22Rv1 (cell line): ENCODE measurements around the gene XPO5.

Experiments
- ZFX ChIP-seq: fragments of 450-650 bp; IDR thresholded peaks from 2 replicates; pipeline ENCODE4 v1.6.1; 2017; ENCODE audit warnings: antibody characterized with exemption, borderline replicate concordance
- TF ChIP-seq, protein P1 (sequence below): fragments of 450-650 bp; IDR thresholded peaks from 2 replicates; pipeline ENCODE4 v1.5.1; 2017; ENCODE audit warnings: mild to moderate bottlenecking

- TF ChIP-seq, protein P1, sequence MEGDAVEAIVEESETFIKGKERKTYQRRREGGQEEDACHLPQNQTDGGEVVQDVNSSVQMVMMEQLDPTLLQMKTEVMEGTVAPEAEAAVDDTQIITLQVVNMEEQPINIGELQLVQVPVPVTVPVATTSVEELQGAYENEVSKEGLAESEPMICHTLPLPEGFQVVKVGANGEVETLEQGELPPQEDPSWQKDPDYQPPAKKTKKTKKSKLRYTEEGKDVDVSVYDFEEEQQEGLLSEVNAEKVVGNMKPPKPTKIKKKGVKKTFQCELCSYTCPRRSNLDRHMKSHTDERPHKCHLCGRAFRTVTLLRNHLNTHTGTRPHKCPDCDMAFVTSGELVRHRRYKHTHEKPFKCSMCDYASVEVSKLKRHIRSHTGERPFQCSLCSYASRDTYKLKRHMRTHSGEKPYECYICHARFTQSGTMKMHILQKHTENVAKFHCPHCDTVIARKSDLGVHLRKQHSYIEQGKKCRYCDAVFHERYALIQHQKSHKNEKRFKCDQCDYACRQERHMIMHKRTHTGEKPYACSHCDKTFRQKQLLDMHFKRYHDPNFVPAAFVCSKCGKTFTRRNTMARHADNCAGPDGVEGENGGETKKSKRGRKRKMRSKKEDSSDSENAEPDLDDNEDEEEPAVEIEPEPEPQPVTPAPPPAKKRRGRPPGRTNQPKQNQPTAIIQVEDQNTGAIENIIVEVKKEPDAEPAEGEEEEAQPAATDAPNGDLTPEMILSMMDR, result no peak
- TF ChIP-seq ZFX, result no peak
Measured at GRCh38 chr6:43477235-43478007, 98.4 kb downstream of the XPO5 start, which contains the start of gene TJAP1.
